Ascending aorta (tissue), 2 donors: Measurements from ENCODE around the gene PACRG. TPM values are rescaled to one million over a fixed set of nuclear protein-coding genes. Genes with fewer than 3 reads are reported as not detected.

Source experiments
- DNase-seq, 2 donors: peaks; one replicate each; pipeline ENCODE4 v3.0.0-alpha.2; 2019; ENCODE audit warnings: low spot score in 2 of 2
- H3K27ac ChIP-seq, 2 donors: fragments of 200-600 bp; sonication (generic); one replicate each; pipeline ENCODE4 v1.5.1; 2016 to 2017; ENCODE audit warnings: mild to moderate bottlenecking in 1 of 2
- H3K27me3 ChIP-seq: fragments of 200-600 bp; sonication (generic); one replicate; pipeline ENCODE4 v1.5.1; 2017
- H3K36me3 ChIP-seq, 2 donors: fragments of 200-600 bp; sonication (generic); one replicate each; pipeline ENCODE4 v1.5.1; 2016
- H3K4me1 ChIP-seq, 2 donors: fragments of 200-600 bp; sonication (generic); one replicate each; pipeline ENCODE4 v1.5.1; 2016 to 2017; ENCODE audit warnings: mild to moderate bottlenecking in 1 of 2
- H3K4me3 ChIP-seq, 2 donors: fragments of 200-600 bp; sonication (generic); one replicate each; pipeline ENCODE4 v1.5.1; 2016 to 2017; ENCODE audit warnings: mild to moderate bottlenecking in 1 of 2
- H3K9me3 ChIP-seq, 2 donors: fragments of 200-600 bp; sonication (generic); one replicate each; pipeline ENCODE4 v1.5.1; 2016
- intact Hi-C: fragments of 100-400 bp; cut with DNase I; formaldehyde crosslinking; loops from one replicate; pipeline ENCODE4 v1.15.1; 2023
- total RNA-seq: library from RNA; depleted of rRNA; stranded (reverse); fragments of >200 nt; gene quantifications from one replicate; pipeline ENCODE4 v1.1.0, GENCODE V29; 2016
- TF ChIP-seq, protein P1 (sequence below), 3 experiments: fragments of 200-600 bp in 2 of 3; fragments of 450-650 bp in 1 of 3; sonication (generic) in 2 of 3; IDR thresholded peaks; one replicate each; pipeline ENCODE4 v1.5.1; 2016 to 2019; ENCODE audit warnings: antibody characterized with exemption in 3 of 3, mild to moderate bottlenecking in 1 of 3, moderate library complexity in 1 of 3

PACRG gene
- total RNA-seq, 1 donor from 2014 or later, result not detected

DNA sequence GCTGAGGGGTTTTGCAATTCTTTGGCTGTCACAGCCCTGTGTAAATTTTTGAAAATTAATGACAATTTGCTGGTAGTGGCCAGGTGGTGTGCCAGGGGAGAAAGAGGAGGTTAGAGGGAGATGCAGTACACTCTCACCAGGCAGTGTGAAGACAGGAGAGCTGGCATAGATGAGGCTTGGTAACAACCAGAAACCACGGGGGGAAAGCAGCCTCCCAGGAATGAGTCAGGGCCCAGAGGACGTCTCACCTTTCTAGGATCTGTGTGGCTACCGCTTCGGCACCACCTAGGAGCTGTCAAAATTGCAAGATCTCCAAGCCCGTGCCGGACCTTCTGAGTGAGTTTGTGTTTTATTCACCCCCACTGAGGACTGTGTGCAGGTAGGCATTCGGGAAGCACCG lies 171.4 kb downstream of the PACRG start:
- Histone ChIP-seq H3K4me3 (no peak overlapping the region), H3K36me3 (no peaks in the 10 kb centered on the region), H3K27ac (no peak overlapping the region), H3K4me1 (no peaks in the 10 kb centered on the region), H3K27me3 (no peaks in the 10 kb centered on the region), H3K9me3 (no peaks in the 10 kb centered on the region)
- intact Hi-C loops, result no loop called here
- TF ChIP-seq, protein P1, sequence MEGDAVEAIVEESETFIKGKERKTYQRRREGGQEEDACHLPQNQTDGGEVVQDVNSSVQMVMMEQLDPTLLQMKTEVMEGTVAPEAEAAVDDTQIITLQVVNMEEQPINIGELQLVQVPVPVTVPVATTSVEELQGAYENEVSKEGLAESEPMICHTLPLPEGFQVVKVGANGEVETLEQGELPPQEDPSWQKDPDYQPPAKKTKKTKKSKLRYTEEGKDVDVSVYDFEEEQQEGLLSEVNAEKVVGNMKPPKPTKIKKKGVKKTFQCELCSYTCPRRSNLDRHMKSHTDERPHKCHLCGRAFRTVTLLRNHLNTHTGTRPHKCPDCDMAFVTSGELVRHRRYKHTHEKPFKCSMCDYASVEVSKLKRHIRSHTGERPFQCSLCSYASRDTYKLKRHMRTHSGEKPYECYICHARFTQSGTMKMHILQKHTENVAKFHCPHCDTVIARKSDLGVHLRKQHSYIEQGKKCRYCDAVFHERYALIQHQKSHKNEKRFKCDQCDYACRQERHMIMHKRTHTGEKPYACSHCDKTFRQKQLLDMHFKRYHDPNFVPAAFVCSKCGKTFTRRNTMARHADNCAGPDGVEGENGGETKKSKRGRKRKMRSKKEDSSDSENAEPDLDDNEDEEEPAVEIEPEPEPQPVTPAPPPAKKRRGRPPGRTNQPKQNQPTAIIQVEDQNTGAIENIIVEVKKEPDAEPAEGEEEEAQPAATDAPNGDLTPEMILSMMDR (IDR thresholded peaks at IDR 0.05), result no peak
- DNase-seq, result no peak

DNA sequence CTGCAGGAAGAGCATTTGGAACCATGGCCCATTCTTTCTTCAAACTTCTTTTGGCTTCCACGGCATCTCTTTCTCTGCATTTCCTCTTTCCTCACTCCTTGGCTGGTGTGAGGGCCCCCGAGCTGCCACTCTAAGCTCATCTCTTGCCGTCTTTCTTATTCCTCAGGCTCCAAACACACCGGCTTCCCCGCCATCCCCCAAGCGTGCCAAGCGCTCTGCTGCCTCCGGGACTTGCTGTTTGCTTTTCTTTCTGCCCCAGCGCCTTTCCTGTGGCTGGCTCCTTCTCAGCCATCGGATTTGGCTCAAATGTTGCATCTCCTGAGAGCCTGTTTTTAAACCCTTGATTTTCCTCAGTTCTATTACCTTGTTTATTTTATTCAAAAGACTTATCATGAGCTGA lies 172.7 kb downstream of the PACRG start:
- H3K36me3 ChIP-seq, result no peaks in the 10 kb centered on the region
- TF ChIP-seq, protein P1 (IDR thresholded peaks at IDR 0.05), result no peak
- H3K9me3 ChIP-seq, result no peaks in the 10 kb centered on the region

DNA sequence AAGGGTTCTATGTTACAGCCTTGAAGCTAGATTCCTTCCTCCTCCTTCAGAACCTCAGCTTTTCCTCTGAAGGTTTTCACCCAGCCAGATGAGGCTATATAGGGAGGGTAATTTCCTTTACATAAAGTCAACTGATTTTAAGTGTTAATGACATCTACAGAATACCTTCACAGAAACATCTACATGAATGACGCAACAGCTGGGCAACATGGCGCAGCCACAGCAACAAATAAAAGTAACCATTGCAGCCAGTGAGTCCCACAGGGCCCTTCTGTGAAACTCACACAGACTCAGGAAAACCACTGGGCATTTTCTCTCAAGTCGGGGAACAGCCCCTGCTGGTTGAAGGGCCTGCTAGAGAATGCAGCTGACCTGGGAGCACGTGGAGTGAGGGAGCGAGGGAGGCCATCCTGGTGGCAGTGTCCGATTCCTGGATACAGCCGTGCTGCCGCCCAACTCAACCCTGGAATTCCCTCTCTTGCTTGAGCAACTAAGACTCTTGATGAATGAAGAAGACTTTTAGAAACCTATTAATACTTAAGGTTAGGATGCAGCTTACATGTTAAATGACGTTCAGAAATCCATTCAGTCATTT lies 176.4 kb downstream of the PACRG start:
- no peak overlapping the region for H3K4me3 ChIP-seq

More for the DNA sequence above, 172.7 kb downstream of the PACRG start:
- H3K27ac ChIP-seq, result no peak overlapping the region
- no peaks in the 10 kb centered on the region for H3K4me1 ChIP-seq
- DNase-seq, result no peak
- intact Hi-C loops, result no loop called here
- no peaks in the 10 kb centered on the region for H3K27me3 ChIP-seq
- H3K4me3 ChIP-seq, result no peak overlapping the region

DNA sequence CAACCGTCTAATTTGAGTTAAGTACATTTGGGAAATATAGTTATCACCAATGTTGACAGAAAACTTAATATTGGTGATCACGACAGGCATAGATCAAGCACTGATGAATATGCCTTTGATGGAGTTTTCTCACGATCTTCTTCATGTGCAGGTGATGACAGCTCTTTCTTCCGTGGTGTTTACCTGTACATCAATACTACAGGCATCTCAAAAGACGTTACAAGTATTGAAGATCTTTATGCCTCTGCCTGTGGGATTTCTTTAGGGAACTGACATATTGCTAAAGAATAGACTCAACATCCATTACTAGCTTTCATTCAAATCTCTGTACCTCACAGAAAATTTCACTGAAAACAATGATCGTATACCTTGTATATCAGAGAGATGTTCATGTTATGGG lies 178.7 kb downstream of the PACRG start:
- Histone ChIP-seq H3K36me3 (no peaks in the 10 kb centered on the region), H3K27me3 (no peaks in the 10 kb centered on the region), H3K4me3 (no peak overlapping the region), H3K9me3 (peaks cover 0 to 3% of the 10 kb centered on the region in 2 donors), H3K4me1 (no peaks in the 10 kb centered on the region), H3K27ac (no peak overlapping the region)
- no peak for DNase-seq
- TF ChIP-seq, protein P1 (IDR thresholded peaks at IDR 0.05), result no peak
- intact Hi-C loops, result no loop called here

More for the DNA sequence above, 176.4 kb downstream of the PACRG start:
- intact Hi-C loops, result no loop called here
- Histone ChIP-seq H3K9me3 (peaks cover 0 to 3% of the 10 kb centered on the region in 2 donors), H3K36me3 (no peaks in the 10 kb centered on the region), H3K4me1 (no peaks in the 10 kb centered on the region), H3K27me3 (no peaks in the 10 kb centered on the region), H3K27ac (no peak overlapping the region)
- no peak for DNase-seq
- TF ChIP-seq, protein P1 (IDR thresholded peaks at IDR 0.05), result no peak

DNA sequence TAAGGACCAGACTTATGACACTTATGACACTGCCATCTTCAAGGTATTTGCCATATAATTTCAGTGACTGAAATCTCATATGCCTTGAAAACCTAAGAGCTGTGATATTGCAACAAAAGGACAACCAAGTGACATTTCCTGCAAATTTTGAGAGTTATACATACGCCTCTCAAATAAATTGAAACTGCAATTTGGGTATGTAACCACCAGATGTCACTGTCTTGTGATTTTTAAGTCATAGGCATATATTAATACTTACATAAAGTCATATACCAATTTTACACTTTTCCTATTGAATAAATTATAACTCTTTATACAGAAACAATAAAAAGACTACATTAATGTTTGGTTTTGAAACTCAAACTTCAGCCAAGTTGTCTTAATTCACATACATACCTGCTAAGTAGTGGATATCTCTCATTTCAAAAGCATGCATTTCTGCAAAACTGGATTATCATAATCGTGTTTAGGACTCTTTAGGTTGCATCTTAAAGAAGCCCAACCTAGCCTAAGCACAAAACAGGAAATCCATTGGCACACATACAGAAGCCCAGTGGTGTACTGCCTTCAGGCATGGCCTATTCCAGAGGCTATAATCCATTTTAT lies 180.2 kb downstream of the PACRG start:
- intact Hi-C loops, result no loop called here
- TF ChIP-seq, protein P1 (IDR thresholded peaks at IDR 0.05), result no peak
- Histone ChIP-seq H3K27me3 (no peaks in the 10 kb centered on the region), H3K27ac (no peak overlapping the region), H3K9me3 (peaks cover 0 to 3% of the 10 kb centered on the region in 2 donors), H3K36me3 (no peaks in the 10 kb centered on the region), H3K4me3 (no peak overlapping the region), H3K4me1 (no peaks in the 10 kb centered on the region)
- DNase-seq, result no peak
